GM19023 (cell line): Measurements from ENCODE around the gene KIFC3.
"Not testable (repeated sequence)": the region's sequence is repeated elsewhere in the genome, so short reads cannot be mapped to it uniquely, and the experiment has no call there.

ENCODE experiments used
- ATAC-seq: cut with Tn5 transposase; IDR thresholded peaks from one replicate; pipeline ENCODE4 v1.9.1; 2021; ENCODE audit warnings: mild to moderate bottlenecking, moderate library complexity; ENCODE audit not compliant: unreplicated experiment

Gene KIFC3

DNA sequence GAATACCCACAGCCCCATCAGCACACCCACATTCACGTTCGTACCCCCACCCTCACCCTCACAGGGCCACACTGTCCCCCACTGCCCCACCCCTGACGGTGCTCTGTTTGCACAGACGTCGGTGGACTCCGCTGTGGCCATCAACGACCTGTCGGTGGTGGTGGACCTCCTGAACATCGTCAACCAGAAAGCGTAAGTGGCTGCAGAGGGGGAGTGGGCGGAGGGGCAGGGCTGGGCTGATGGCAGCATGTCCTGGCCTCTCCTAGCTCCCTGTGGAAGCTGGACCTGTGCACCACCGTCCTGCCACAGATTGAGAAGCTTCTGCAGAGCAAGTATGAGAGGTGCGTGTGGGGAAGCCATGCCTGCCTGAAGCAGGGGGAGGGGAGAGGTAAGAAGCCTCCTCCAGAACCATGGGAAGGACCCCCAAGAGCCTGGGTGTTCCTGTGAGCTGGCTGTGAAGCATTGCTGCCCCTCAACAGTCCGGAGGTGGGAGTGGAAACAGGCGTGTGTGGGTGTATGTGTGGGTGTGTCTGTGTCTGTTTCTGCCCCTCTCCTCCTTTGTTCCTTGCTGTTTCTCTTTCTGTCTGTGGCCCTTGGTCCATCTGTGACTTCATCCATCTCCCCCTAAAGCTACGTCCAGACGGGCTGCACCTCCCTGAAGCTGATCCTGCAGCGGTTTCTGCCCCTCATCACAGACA is 46.4 kb downstream of the KIFC3 start:
- ATAC-seq: no peak

DNA sequence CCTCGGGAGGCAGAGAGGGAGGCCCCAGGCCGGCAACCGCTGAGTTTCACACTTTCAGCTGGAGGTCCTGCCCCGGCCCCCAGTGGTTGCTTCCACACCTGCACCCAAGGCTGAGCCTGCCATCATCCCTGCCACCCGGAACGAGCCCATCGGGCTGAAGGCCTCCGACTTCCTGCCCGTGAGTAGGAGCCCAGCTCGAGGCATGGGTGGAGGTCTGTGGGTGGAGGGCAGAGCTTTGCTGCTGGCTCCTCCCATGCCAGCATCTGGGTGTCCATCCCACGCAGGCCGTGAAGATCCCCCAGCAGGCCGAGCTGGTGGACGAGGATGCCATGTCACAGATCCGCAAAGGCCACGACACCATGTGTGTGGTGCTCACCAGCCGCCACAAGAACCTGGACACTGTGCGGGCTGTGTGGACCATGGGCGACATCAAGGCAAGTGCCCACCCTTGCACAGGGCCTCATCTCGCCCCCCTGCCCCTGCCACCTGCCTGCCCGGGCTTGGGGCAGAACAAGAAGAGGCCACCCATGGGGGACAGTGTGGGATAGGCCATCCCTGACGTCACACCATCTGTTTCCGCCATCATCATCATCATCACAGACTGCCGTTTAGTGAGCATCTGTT is 47.1 kb downstream of the KIFC3 start:
- ATAC-seq: no peak

- no peak for ATAC-seq
Measured at GRCh38 chr16:57754354-57755060, 47.8 kb downstream of the KIFC3 start.

DNA sequence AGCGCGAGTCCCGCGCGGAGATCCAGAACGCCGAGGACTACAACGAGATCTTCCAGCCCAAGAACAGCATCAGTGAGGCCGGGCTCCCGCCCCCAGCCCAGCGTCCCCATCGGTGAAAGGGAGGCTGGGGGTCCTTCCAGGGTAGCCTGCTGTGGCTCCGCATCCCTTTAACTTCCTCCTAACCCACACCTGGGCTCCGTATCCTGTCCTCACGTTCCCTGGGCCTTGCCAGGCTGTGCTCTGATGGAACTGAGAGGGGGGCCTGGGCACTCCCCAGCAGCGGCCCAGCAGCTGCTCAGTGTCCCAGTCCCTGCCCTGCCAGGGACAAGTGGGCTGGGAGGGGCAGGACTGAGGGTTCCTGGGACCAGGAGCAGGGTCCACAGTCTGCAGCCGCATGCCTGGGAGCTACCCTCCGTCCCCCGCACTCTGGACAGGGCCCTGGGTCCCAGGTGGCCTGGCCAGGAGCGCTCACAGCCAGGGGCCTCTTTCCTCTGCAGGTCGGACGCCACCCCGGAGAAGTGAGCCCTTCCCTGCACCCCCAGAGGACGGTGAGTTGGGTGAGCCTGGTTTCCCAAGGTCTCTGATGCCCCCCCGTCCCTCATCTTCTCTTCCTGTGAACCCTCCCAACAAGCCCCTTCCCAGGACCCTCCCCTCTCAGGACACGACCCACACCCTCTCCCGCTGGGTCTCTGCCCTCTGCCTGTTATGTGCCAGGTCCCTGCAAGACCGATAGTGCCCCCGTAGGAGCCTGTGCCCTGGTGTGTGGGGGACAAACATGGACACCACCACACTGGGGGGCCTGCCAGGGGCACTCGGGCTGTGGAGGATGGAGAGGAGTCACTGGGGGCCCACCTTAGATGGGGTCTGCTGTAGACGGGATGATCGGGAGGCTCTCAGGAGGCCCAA is 48.6 kb downstream of the KIFC3 start:
- no peak for ATAC-seq

GRCh38 chr16:57752581-57753447 is 49.5 kb downstream of the KIFC3 start:
- no peak for ATAC-seq

DNA sequence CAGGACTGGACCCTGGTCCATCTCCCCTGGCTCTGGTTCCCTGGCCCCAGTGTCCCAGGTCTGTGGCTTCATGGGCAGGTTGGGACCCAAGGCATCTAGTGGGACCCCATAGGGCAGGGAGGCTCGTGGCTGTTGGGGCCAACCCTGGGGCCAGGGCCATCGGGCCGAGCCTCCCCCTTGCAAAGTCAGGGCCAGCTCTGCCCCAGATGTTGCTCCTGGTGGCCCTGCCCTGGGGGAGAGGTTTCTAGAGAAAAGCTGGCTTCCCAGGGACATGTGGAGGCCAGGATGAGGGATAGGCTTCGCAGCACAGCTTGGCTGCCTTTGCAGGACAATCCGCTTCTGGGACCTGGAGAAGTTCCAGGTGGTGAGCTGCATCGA is 50.1 kb downstream of the KIFC3 start:
- ATAC-seq: no peak

- no peak for ATAC-seq
Measured at GRCh38 chr16:57751539-57752202, 50.6 kb downstream of the KIFC3 start.

DNA sequence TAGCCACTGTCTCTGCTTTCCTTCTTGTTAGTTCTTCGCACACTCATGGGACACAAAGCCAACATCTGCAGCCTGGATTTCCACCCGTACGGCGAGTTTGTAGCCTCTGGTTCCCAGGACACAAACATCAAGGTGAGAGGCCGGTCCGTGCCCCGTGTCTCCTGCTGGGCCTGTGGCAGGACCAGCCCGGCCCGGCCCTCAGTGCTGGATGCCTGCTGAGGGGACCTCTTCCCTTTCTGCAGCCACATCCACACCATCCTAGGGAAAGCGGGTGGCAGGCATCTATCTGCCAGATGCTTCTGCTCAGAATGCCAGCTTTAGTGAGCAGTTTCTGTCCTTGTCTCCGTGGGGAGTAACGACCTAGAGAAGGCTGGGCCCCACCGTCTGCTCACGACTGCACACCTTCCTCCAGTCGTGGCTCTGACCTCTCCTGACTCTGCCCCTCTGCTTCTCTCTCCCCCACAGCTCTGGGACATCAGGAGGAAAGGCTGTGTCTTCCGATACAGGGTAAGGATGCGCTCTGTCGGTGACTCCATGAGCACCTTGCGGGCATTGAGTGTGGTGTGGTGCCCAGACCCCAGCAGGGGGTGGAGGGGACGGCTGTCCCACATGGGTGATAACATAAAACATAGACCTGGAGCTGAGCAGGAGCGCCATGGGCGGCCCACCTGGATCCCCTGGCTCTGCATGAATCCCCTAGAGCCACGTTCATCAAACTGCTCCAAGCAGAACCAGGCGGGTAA is 51.3 kb downstream of the KIFC3 start:
- ATAC-seq: no peak

GRCh38 chr16:57749856-57750452 is 52.3 kb downstream of the KIFC3 start:
- ATAC-seq: no peak

GRCh38 chr16:57749101-57749692 is 53.1 kb downstream of the KIFC3 start:
- no peak for ATAC-seq

- ATAC-seq: no peak
Measured at GRCh38 chr16:57748596-57748995, 53.7 kb downstream of the KIFC3 start.

GRCh38 chr16:57747996-57748395 is 54.3 kb downstream of the KIFC3 start:
- no peak for ATAC-seq

- ATAC-seq: no peak
Measured at GRCh38 chr16:57747496-57747895, 54.8 kb downstream of the KIFC3 start.

- ATAC-seq: no peak
Measured at GRCh38 chr16:57747091-57747490, 55.2 kb downstream of the KIFC3 start.

- ATAC-seq: not testable (repeated sequence)
Measured at GRCh38 chr16:57746316-57746715, 56.0 kb downstream of the KIFC3 start.

DNA sequence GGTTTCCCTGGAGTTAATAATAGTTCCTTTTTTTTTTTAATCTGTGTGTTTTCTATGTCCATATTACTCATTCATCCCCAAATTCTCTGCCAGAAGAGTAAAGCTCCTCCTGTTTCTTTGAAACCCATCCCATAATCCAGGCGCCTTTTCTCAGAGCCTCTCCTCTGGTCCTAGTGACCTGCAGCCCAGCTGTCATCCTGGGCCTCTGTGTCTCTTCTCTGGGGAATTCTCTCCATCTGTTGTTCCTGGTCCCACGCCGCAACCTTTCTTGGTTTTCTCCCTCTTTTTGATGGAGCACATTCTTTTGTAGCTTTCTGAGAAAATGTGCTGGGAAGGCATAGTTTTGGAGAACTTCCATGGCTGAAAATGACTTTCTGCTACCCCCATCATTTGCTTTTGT is 56.5 kb downstream of the KIFC3 start:
- no peak for ATAC-seq

- ATAC-seq: no peak
Measured at GRCh38 chr16:57744642-57744903, 57.7 kb downstream of the KIFC3 start.

- ATAC-seq: no peak
Measured at GRCh38 chr16:57743886-57744641, 58.2 kb downstream of the KIFC3 start.
